Measurements from ENCODE around the gene PCDHA1.
"Not testable (repeated sequence)": the region's sequence is repeated elsewhere in the genome, so short reads cannot be mapped to it uniquely, and the experiment has no call there.

PCDHA1 gene

GRCh38 chr5:140855772-140856674, 70.1 kb downstream of the PCDHA1 start, which contains the start of gene PCDHA10:
Gene PCDHA10 (plus strand): TSS chr5:140855897. CDS start chr5:140856049, 152 bp downstream.
- peak; percentile 33 for DNase-seq

GRCh38 chr5:140857177-140857986, 71.4 kb downstream of the PCDHA1 start:
- DNase-seq, result no peak

- no peak for DNase-seq
Observed at GRCh38 chr5:140857987-140858240, 72.0 kb downstream of the PCDHA1 start.

GRCh38 chr5:140862441-140863295, 76.7 kb downstream of the PCDHA1 start:
- no peak for DNase-seq

GRCh38 chr5:140868721-140869554, 83.0 kb downstream of the PCDHA1 start, which contains the start of gene PCDHA11:
Gene PCDHA11 (plus strand): TSS chr5:140868957. CDS start chr5:140869104, 147 bp downstream.
- DNase-seq, result no peak

- DNase-seq, result no peak
Observed at GRCh38 chr5:140869555-140869886, 83.6 kb downstream of the PCDHA1 start.

- no peak for DNase-seq
Observed at GRCh38 chr5:140870221-140871201, 84.6 kb downstream of the PCDHA1 start.

- peak; percentile 31 for DNase-seq
Observed at GRCh38 chr5:140875085-140876065, 89.4 kb downstream of the PCDHA1 start, which contains the start of gene PCDHA12. Gene PCDHA12 (plus strand): TSS chr5:140875308. CDS start chr5:140875473, 165 bp downstream.

GRCh38 chr5:140876541-140877261, 90.8 kb downstream of the PCDHA1 start:
- not testable (repeated sequence) for DNase-seq

GRCh38 chr5:140877262-140877581, 91.3 kb downstream of the PCDHA1 start:
- DNase-seq, result no peak

GRCh38 chr5:140881889-140882590, 96.1 kb downstream of the PCDHA1 start, which contains the start of gene PCDHA13:
Gene PCDHA13 (plus strand): TSS chr5:140882124. CDS start chr5:140882269, 145 bp downstream.
- no peak for DNase-seq

GRCh38 chr5:140882591-140882899, 96.6 kb downstream of the PCDHA1 start:
- no peak for DNase-seq

GRCh38 chr5:140883373-140883772, 97.4 kb downstream of the PCDHA1 start:
- no peak for DNase-seq

- DNase-seq, result no peak
Observed at GRCh38 chr5:140883927-140884697, 98.2 kb downstream of the PCDHA1 start.

- no peak for DNase-seq
Observed at GRCh38 chr5:140916325-140916724, 130.4 kb downstream of the PCDHA1 start.

- DNase-seq, result no peak
Observed at GRCh38 chr5:140923601-140924000, 137.7 kb downstream of the PCDHA1 start.

GRCh38 chr5:140925806-140926442, 140.0 kb downstream of the PCDHA1 start, which contains the start of gene PCDHAC1:
Gene PCDHAC1 (plus strand): TSS chr5:140926299. CDS start chr5:140926893, 594 bp downstream.
- DNase-seq, result peak; percentile 60
